Gastrocnemius medialis (tissue), 4 donors: ENCODE data around the gene BMPER.

Experiments used
- POLR2A ChIP-seq, 2 donors: fragments of 450-650 bp; IDR thresholded peaks; one replicate each; pipeline ENCODE4 v1.6.1; 2017; ENCODE audit warnings: antibody characterized with exemption in 2 of 2, mild to moderate bottlenecking in 2 of 2, moderate library complexity in 2 of 2
- TF ChIP-seq, protein P1 (sequence below), 5 experiments: fragments of 450-650 bp in 3 of 5; fragments of 200-600 bp in 2 of 5; sonication (generic) in 2 of 5; IDR thresholded peaks in 4 of 5; conservative IDR thresholded peaks in 1 of 5; 1 replicate in 4 of 5; 2 replicates in 1 of 5; pipeline ENCODE4 v1.5.1; 2016 to 2019; ENCODE audit warnings: antibody characterized with exemption in 5 of 5, mild to moderate bottlenecking in 3 of 5, moderate library complexity in 3 of 5

DNA sequence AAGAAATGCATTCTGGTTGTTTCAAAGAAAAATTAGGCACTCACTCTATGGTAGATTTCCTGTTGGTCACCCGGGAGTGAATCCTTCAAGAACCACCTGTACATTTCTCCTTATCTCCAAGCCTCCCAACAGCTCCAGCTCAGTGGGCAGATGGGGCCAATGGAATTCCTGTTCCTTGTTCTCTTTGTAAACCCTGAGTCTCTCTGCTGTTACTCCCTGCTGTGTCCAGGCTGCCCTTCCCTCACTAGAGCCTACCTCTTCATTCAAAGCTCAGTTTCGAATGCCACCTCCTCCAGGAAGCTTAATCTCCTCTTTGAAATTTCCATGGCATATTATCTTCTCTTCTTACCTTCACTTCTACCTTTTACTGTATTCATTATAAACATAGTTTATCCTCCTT lies 3.5 kb upstream of the BMPER start:
- no peak for TF ChIP-seq POLR2A (IDR thresholded peaks at IDR 0.05)
- TF ChIP-seq, protein P1, sequence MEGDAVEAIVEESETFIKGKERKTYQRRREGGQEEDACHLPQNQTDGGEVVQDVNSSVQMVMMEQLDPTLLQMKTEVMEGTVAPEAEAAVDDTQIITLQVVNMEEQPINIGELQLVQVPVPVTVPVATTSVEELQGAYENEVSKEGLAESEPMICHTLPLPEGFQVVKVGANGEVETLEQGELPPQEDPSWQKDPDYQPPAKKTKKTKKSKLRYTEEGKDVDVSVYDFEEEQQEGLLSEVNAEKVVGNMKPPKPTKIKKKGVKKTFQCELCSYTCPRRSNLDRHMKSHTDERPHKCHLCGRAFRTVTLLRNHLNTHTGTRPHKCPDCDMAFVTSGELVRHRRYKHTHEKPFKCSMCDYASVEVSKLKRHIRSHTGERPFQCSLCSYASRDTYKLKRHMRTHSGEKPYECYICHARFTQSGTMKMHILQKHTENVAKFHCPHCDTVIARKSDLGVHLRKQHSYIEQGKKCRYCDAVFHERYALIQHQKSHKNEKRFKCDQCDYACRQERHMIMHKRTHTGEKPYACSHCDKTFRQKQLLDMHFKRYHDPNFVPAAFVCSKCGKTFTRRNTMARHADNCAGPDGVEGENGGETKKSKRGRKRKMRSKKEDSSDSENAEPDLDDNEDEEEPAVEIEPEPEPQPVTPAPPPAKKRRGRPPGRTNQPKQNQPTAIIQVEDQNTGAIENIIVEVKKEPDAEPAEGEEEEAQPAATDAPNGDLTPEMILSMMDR (IDR thresholded peaks at IDR 0.05 in 4 of 5, conservative IDR thresholded peaks at IDR 0.05 in 1 of 5): no peak
